Activated effector memory CD4-positive, alpha-beta T cell treated with anti-CD3 and anti-CD28 coated beads, Interleukin-2, amount 50 U/mL, for 16 hours (primary cell): Measurements from ENCODE around the gene GNAL.
"Not testable (repeated sequence)": the region's sequence is repeated elsewhere in the genome, so short reads cannot be mapped to it uniquely, and the experiment has no call there.

Source experiments
- DNase-seq: peaks from one replicate; pipeline ENCODE4 v3.0.0-alpha.2; 2020

The GNAL gene

GRCh38 chr18:11669948-11670275, 19.2 kb upstream of the GNAL start:
- DNase-seq, result no peak

GRCh38 chr18:11671156-11671555, 17.9 kb upstream of the GNAL start:
- no peak for DNase-seq

DNA sequence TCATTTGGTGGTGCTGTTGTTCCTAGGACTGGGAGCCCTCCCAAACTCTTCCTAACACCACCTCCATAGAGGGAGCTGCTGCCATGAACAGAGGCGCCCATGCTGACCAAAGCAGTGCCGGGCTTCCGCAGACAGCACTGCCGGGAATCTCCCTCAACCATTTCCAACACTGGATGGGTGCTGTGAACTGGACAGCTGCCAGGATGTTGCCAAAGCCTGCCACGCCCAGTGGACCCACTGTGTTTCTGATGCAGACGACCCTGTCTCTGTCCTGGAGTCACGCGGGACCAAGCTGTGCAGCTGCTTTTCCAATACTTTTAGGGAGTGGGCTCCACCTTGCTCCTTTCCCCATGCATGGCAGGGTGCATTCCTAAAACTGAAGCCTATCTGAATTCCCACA, 16.9 kb upstream of the GNAL start:
- DNase-seq, result no peak

- DNase-seq, result no peak
Measured at GRCh38 chr18:11672846-11673454, 16.1 kb upstream of the GNAL start.

- no peak for DNase-seq
Measured at GRCh38 chr18:11673560-11673959, 15.5 kb upstream of the GNAL start.

DNA sequence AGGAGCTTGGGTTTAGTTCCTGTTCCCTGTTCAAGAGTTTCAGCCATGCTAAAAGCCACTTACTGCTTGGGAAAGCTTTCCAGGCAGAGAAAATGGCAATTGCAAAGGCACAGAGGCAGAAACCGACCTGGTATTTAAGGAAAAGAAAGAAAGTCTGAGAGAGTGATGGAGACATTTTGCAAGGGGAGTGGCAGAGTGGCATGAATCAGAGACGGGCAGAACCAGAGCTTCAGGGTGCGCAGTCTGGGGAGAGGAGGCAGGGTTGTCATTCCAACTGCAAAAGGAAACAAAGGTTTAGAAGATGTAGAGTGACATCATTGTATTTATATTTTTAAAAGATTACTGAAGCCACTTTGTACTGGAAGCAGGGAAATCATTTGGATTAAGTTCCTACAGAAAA, 14.9 kb upstream of the GNAL start:
- DNase-seq, result no peak

GRCh38 chr18:11676386-11676785, 12.7 kb upstream of the GNAL start:
- no peak for DNase-seq

DNA sequence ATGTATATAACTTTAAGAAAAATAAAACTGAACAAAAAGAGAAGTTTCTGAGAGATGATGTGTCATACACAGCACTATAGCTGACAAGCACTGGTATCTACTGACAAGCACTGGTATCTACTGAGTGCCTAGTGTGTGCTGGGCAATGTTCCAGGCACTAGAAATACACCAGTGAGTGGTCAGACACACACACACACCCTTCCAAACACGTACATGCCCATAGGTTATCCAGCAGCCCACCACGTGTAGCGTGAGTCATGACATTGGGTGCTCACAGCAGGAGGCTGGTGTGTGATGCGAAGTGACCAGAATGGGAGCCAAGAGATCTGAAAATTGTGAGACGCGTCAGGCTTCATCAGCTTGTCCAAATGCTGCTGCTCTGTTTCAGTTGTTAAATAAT, 12.2 kb upstream of the GNAL start:
- no peak for DNase-seq

DNA sequence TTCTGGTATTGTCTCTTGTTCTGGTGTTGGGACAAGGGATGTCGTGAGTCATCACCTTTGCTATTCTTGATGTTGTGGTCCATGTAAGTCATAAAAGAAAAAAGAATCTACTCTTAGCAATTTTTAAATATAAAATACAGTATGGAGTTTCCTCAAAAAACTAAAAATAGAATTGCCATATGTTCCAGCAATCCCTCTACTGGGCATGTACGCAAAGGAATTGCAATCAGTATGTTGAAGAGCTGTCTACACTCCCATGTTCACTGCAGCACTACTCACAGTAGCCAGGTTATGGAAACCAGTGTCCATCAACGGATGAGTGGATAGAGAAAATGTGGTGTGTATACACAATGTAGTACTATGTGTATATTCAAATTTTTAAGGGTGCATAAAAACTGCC, 10.9 kb upstream of the GNAL start:
- no peak for DNase-seq

- DNase-seq, result no peak
Measured at GRCh38 chr18:11689669-11690565, 853 bp downstream of the GNAL start.

DNA sequence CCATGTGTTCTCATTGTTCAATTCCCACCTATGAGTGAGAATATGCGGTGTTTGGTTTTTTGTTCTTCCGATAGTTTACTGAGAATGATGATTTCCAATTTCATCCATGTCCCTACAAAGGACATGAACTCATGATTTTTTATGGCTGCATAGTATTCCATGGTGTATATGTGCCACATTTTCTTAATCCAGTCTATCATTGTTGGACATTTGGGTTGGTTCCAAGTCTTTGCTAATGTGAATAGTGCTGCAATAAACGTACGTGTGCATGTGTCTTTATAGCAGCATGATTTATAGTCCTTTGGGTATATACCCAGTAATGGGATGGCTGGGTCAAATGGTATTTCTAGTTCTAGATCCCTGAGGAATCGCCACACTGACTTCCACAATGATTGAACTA, 1.6 kb downstream of the GNAL start:
- DNase-seq, result not testable (repeated sequence)

- no peak for DNase-seq
Measured at GRCh38 chr18:11695736-11696135, 6.7 kb downstream of the GNAL start.

- DNase-seq, result no peak
Measured at GRCh38 chr18:11696451-11696850, 7.4 kb downstream of the GNAL start.

- DNase-seq, result no peak
Measured at GRCh38 chr18:11700876-11701275, 11.8 kb downstream of the GNAL start.

DNA sequence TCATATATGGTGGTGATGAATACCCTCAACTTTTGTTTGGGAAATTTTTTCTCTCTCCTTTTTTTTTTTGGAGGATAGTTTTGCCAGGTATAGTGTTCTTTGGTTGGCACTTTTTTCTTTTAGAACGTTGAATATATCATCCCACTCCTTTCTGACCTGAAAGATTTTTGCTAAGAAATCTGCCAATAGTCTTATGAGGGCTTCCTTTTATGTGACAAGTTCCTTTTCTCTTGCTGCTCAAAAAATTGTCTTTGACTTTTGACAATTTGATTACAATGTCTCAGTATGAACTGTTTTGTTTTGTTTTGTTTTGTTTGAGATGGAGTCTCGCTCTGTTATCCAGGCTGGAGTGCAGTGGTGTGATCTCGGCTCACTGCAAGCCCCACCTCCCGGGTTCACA, 21.5 kb downstream of the GNAL start:
- DNase-seq, result no peak

DNA sequence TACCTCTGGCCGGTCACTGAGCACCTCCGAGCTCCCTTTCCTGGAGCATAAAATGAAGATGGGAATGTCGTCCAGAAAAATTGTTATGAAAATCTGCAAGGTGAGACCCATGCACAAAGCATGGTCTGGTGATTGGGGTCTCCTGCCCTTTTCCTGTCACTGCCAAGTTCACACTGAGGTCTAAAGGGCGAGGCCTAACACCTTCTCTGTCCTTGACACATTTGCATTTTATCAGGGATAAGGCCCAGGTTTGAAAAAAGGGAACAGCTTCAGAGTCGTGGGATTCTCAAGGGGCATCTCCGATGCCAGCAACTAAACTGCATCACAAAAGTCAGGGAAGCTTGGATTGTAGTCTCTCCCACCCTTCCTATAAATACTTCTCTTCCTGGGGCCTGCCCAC, 24.7 kb downstream of the GNAL start:
- no peak for DNase-seq

DNA sequence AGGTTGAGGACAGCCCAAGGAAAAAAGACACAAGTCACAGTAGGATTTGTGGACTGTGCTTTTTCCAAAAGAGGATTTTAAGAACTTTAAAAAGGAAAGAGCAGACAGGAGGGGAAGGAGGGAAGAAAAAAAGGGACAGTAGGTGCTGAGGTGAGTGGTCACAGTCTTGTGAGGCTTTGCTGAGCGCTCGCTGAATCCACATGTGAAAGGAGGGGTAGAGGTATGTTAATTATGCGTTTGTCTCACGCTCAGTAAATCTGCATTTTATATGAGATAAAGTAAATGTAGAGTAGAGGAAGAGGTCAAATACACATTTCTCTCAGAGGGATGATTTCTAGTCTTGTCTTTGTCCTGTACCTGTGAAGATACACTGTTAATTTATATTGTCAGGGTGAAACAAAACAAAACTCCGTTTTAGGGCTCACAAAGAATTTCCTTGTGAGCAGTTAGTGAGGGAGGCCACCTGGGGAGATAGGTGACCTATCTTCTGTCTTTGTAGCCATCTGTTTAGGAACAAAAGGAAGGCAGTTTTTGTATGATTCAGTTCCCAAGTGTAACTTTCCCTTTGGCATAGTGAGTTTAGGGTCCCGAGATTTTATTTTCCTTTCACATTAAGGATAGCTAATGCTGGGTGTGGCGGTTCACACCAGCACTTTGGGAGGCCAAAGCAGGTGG, 25.3 kb downstream of the GNAL start:
- DNase-seq, result no peak

DNA sequence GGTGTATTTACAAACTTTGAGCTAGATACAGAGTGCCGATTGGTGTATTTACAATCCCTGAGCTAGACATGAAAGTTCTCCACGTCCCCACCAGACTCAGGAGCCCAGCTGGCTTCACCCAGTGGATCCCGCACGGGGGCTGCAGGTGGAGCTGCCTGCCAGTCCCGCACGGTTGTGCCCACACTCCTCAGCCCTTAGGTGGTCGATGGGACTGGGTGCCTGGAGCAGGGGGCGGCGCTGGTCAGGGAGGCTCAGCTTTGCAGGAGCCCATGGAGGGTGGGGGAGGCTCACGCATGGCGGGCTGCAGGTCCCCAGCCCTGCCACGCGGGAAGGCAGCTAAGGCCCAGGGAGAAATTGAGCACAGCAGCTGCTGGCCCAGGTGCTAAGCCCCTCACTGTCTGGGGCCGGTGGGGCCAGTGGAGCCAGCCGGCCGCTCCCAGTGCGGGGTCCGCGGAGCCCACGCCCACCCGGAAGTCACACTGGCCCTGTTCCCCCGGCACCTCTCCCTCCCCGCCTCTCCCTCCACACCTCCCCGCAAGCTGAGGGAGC, 27.8 kb downstream of the GNAL start:
- not testable (repeated sequence) for DNase-seq

DNA sequence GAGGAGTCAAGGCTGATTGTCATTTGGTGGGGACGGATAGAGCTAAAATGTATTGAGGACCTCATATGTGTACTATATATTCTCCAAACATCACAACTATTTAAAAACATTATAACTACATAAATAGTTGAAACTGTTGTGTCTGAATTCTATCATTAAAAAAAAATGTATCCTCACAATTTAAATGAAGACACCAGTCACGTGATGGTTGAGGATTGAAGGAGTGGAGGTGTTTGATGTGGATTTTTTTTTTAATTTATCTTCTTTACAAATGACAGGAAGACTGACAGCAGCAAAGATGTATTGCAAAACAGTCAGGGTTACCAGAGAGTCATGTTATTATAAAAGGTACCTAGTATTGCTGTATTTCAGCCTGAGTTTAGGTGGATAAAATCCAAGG, 30.0 kb downstream of the GNAL start:
- no peak for DNase-seq

- no peak for DNase-seq
Measured at GRCh38 chr18:11719621-11720020, 30.6 kb downstream of the GNAL start.

DNA sequence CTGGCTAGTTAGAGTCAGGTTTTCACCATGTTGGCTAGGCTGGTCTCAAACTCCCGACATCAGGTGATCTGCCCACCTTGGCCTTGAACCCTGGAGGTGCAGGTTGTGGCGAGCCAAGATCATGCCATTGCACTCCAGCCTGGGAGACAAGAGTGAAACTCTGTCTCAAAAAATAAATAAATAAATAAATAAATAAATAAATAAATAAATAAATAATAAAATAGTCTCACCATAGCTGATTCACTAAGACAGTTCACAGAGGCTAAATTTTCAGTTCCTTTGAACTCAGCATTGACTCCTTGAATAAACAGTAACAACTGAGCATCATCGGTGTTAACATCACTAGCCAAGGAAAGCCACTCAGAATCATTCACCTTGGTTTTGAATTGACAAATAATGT, 32.7 kb downstream of the GNAL start:
- DNase-seq, result no peak

DNA sequence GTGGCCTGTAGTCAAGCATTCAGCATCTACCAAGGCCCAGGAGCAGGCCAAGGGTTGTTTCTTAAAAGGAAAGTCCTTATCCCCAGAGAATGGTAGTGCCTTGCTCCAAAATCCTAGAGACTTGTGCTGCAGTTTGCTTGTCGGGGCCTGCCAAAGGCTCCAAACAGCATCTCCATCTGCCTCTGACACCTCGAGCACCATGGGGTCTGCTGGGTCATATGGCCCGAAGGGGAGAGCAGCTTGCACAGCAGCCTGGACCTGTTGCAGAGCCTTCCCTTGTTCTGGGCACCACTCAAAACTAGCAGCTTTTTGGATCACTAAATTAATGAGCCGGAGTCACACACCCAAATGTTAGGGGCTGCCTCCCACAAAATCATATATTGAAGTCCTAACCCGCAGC, 35.7 kb downstream of the GNAL start:
- DNase-seq, result no peak

- DNase-seq, result no peak
Measured at GRCh38 chr18:11726556-11726955, 37.5 kb downstream of the GNAL start.

DNA sequence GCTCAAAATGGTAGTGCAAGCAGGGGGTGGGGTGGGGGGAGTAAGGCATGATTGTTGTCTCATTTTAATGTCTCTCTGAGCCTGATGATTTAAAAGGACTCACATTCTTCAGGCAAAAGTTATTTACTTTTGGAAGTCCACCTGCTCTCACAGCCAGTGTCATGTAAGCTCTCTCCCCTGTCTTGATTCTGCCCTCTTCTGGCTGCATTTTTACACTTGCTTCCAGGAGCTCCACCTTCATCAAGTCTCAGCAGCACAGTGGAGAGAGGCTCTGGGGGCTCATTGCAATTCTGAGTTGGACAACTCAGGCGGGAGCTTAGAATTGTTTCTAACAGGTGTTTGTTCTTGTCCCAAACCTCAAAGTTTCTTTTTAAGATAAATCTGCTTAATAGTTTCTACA, 39.2 kb downstream of the GNAL start:
- no peak for DNase-seq
